ENCODE results near the gene TMEM221. TPM values are rescaled to one million over a fixed set of nuclear protein-coding genes. Genes with fewer than 3 reads are reported as not detected.
A peak's percentile ranks its signal among the peaks of the same experiment; 100 is the strongest.

Gene TMEM221
- total and polyA plus RNA-seq, 10 of the 15 experiments (the other 5 are each of a cell fraction or from before 2014, with no cell fraction given), result 0.04 to 0.24 TPM; not detected in 8

GRCh38 chr19:17419621-17420474 lies 28.6 kb downstream of the TMEM221 start, which contains the start of gene MVB12A (continued):
- TF ChIP-seq JUND (IDR thresholded peaks at IDR 0.05; ENCODE audit: low read depth, low read length) (no peak), ATF2 (IDR thresholded peaks at IDR 0.05; ENCODE audit: low read length) (no peak), ZBTB4 (CRISPR knock-in tag; IDR thresholded peaks at IDR 0.05) (no peak), GATAD2B (conservative IDR thresholded peaks at IDR 0.05; ENCODE audit: low read depth) (peak; percentile 49; the same call in 1 of the 2 replicates), NBN (IDR thresholded peaks at IDR 0.05) (peak; percentile 56; the same call in 1 of the 2 replicates), PAX5 (IDR thresholded peaks at IDR 0.05; ENCODE audit: borderline replicate concordance, low read depth, low read length) (no peak), ZZZ3 (IDR thresholded peaks at IDR 0.05; ENCODE audit: control insufficient read depth, insufficient read length, low read depth) (no peak), LARP7 (IDR thresholded peaks at IDR 0.05) (0 out of 2 replicates have a peak, but pooled peaks have one; percentile 27), RELB (IDR thresholded peaks at IDR 0.05; ENCODE audit: low read depth) (peak; percentile 65), MXI1 (IDR thresholded peaks at IDR 0.05; ENCODE audit: low read depth, low read length) (peak; percentile 94), WRNIP1 (IDR thresholded peaks at IDR 0.05; ENCODE audit: borderline replicate concordance, low read depth, low read length) (no peak), IRF3 (IDR thresholded peaks at IDR 0.05) (peak; percentile 72; the same call in 1 of the 2 replicates), KLF5 (IDR thresholded peaks at IDR 0.05; ENCODE audit: partially characterized antibody) (no peak), USF1 (IDR thresholded peaks at IDR 0.05; ENCODE audit: borderline replicate concordance, extremely low read length, insufficient read depth, low read depth, low read length) (no peak), SUZ12 (IDR thresholded peaks at IDR 0.05; ENCODE audit: unreplicated experiment) (no peak), NR2C2 (IDR thresholded peaks at IDR 0.05; ENCODE audit: borderline replicate concordance, control insufficient read depth, insufficient read length, low read depth) (no peak), SIN3A (IDR thresholded peaks at IDR 0.05; ENCODE audit: low read depth, low read length) (no peak; the same call in 1 of the 2 replicates), RUNX3 (IDR thresholded peaks at IDR 0.05; ENCODE audit: low read length) (peak; percentile 46; the same call in 1 of the 2 replicates), HDAC6 (IDR thresholded peaks at IDR 0.05; ENCODE audit: unreplicated experiment) (no peak), STAT1 (conservative IDR thresholded peaks at IDR 0.05) (no peak), RFX5 (IDR thresholded peaks at IDR 0.05; ENCODE audit: low read depth, low read length) (peak; percentile 69; the same call in 1 of the 2 replicates)
